Karpas-422 (cell line): ENCODE data around the gene ADARB2. TPM values are rescaled to one million over a fixed set of nuclear protein-coding genes. Genes with fewer than 3 reads are reported as not detected.

Source experiments
- DNase-seq: peaks from one replicate; pipeline ENCODE4 v3.0.0-alpha.2; 2015
- H2AFZ ChIP-seq: fragments of 200-600 bp; sonication (generic); 2 replicates; pipeline ENCODE4 v1.6.1; 2014; ENCODE audit warnings: antibody characterized with exemption, low read length, mixed read lengths
- H3K27ac ChIP-seq: fragments of 200-600 bp; sonication (generic); 2 replicates; pipeline ENCODE4 v1.5.1; 2014; ENCODE audit warnings: mild to moderate bottlenecking, low read length, moderate library complexity
- H3K27me3 ChIP-seq: fragments of 200-600 bp; sonication (generic); 2 replicates; pipeline ENCODE4 v1.6.1; 2014; ENCODE audit warnings: low read length, mixed read lengths
- H3K36me3 ChIP-seq: fragments of 200-600 bp; sonication (generic); 2 replicates; pipeline ENCODE4 v1.6.1; 2014; ENCODE audit warnings: low read length, mixed read lengths; ENCODE audit not compliant: insufficient read depth
- H3K4me1 ChIP-seq: fragments of 200-600 bp; sonication (generic); 2 replicates; pipeline ENCODE4 v1.6.1; 2014; ENCODE audit warnings: mild to moderate bottlenecking, low read length, mixed read lengths
- H3K4me2 ChIP-seq: fragments of 200-600 bp; sonication (generic); 2 replicates; pipeline ENCODE4 v1.6.1; 2014; ENCODE audit warnings: low read length, low read depth, mild to moderate bottlenecking; ENCODE audit not compliant: poor library complexity, severe bottlenecking
- H3K4me3 ChIP-seq: fragments of 200-600 bp; sonication (generic); 2 replicates; pipeline ENCODE4 v1.5.1; 2014; ENCODE audit warnings: mild to moderate bottlenecking, antibody characterized with exemption, low read length, mixed read lengths
- H3K79me2 ChIP-seq: fragments of 200-600 bp; sonication (generic); 2 replicates; pipeline ENCODE4 v1.6.1; 2014; ENCODE audit warnings: mild to moderate bottlenecking, low read length, mixed read lengths
- H3K9ac ChIP-seq: fragments of 200-600 bp; sonication (generic); 2 replicates; pipeline ENCODE4 v1.6.0; 2014; ENCODE audit warnings: low read length
- H3K9me2 ChIP-seq: fragments of 200-600 bp; sonication (generic), shearing (Covaris generic); replicated peaks from 2 replicates; pipeline ENCODE4 v1.6.0; 2014; ENCODE audit warnings: mild to moderate bottlenecking, low read length, moderate library complexity; ENCODE audit not compliant: insufficient read depth
- H3K9me3 ChIP-seq: fragments of 300-700, 200-600 bp; sonication (generic); 2 replicates; pipeline ENCODE4 v1.6.1; 2014; ENCODE audit warnings: low read length, mixed read lengths
- H4K20me1 ChIP-seq: fragments of 200-600 bp; sonication (generic); 2 replicates; pipeline ENCODE4 v1.6.1; 2014; ENCODE audit warnings: mild to moderate bottlenecking, antibody characterized with exemption, low read length, low read depth; ENCODE audit not compliant: insufficient read depth
- total RNA-seq: library from RNA; depleted of rRNA; stranded (reverse); fragments of >200 nt; shearing (Covaris generic); gene quantifications from 2 replicates; pipeline ENCODE4 v1.2.3, GENCODE V29; 2014; ENCODE audit warnings: low replicate concordance

The ADARB2 gene
- total RNA-seq, 1 experiment from 2014 or later: not detected

DNA sequence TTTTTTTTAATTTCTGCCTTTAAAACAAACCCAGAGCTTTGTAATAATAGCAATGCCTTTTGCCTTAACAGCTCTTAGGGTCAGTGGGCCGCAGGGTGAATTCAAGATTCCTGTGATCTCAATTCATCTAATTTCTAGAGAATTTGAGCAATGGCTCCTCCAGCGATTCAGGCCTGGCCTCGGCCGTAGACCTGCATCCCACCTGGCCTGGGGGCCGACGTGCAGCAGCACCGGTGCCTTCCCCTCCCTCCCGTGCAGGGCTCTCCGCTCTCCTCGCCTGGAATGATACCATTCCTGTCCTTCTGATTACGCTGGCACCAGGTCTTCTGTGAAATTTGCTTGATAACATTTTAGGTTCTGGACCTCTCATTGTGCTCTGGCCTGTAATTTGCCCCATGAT is 172.5 kb downstream of the ADARB2 start:
- H3K9me3 ChIP-seq: no peaks in the 10 kb centered on the region
- H4K20me1 ChIP-seq: no peaks in the 10 kb centered on the region
- no peaks in the 10 kb centered on the region for H3K27me3 ChIP-seq
- H3K36me3 ChIP-seq: no peaks in the 10 kb centered on the region
- no peak overlapping the region for H3K9ac ChIP-seq
- H3K79me2 ChIP-seq: no peaks in the 10 kb centered on the region
- no peak overlapping the region for H3K27ac ChIP-seq
- H2AFZ ChIP-seq: no peak overlapping the region
- no peak overlapping the region for H3K4me3 ChIP-seq
- no peak overlapping the region for H3K4me2 ChIP-seq
- H3K9me2 ChIP-seq: no peaks in the 10 kb centered on the region
- H3K4me1 ChIP-seq: no peaks in the 10 kb centered on the region
- no peak for DNase-seq

- no peaks in the 10 kb centered on the region for H3K27me3 ChIP-seq
- no peaks in the 10 kb centered on the region for H3K79me2 ChIP-seq
- H3K9me2 ChIP-seq: no peaks in the 10 kb centered on the region
- H2AFZ ChIP-seq: no peak overlapping the region
- H3K27ac ChIP-seq: no peak overlapping the region
- H3K36me3 ChIP-seq: no peaks in the 10 kb centered on the region
- H4K20me1 ChIP-seq: no peaks in the 10 kb centered on the region
- H3K9ac ChIP-seq: no peak overlapping the region
- no peak overlapping the region for H3K4me2 ChIP-seq
- H3K4me1 ChIP-seq: no peaks in the 10 kb centered on the region
- H3K4me3 ChIP-seq: no peak overlapping the region
- DNase-seq: no peak
- H3K9me3 ChIP-seq: no peaks in the 10 kb centered on the region
Observed at GRCh38 chr10:1563028-1563427, 174.3 kb downstream of the ADARB2 start.

DNA sequence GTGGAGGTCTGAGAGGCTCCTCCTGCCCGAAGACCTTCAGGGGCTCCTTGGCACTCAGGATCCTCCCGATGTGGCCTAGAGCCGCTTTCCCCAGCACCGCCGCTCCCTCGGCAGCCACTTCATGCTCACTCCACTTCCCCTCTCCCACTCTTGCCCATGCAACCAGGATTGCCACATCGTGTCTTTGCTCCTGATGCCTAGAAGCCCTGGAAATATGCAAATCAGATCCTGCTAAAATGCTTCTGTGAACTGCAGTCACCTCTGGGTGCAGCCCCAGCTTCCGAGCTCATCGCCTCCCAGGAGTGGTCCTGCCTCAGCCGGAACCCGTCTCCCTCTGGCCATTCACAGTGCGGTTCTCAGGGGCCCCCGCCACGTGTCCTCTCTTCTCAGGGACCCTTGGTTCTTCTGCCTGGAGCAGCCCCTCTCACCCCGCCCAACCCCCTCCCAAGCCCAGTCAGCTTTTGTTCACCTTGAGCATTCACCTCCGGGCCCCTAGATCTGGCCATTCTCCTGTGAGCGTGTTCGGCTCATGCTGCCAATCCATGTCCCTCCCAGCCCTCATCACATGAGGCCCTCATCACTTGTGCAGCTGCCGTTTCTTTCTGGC is 175.5 kb downstream of the ADARB2 start:
- no peaks in the 10 kb centered on the region for H3K79me2 ChIP-seq

GRCh38 chr10:1560535-1561192 is 176.7 kb downstream of the ADARB2 start:
- Histone ChIP-seq H3K4me2 (no peak overlapping the region), H2AFZ (no peak overlapping the region), H3K9me2 (no peaks in the 10 kb centered on the region), H3K4me3 (no peak overlapping the region), H3K9ac (no peak overlapping the region), H3K36me3 (no peaks in the 10 kb centered on the region), H3K9me3 (no peaks in the 10 kb centered on the region), H3K4me1 (no peaks in the 10 kb centered on the region), H3K27ac (no peak overlapping the region), H3K79me2 (no peaks in the 10 kb centered on the region), H4K20me1 (no peaks in the 10 kb centered on the region), H3K27me3 (no peaks in the 10 kb centered on the region)
- DNase-seq: no peak

More for the DNA sequence above, 175.5 kb downstream of the ADARB2 start:
- no peaks in the 10 kb centered on the region for H3K9me2 ChIP-seq
- H3K9ac ChIP-seq: no peak overlapping the region
- H3K36me3 ChIP-seq: no peaks in the 10 kb centered on the region
- H2AFZ ChIP-seq: no peak overlapping the region
- DNase-seq: no peak
- H3K27me3 ChIP-seq: no peaks in the 10 kb centered on the region
- no peaks in the 10 kb centered on the region for H3K4me1 ChIP-seq
- no peak overlapping the region for H3K27ac ChIP-seq
- H4K20me1 ChIP-seq: no peaks in the 10 kb centered on the region
- no peak overlapping the region for H3K4me3 ChIP-seq
- H3K4me2 ChIP-seq: no peak overlapping the region
- no peaks in the 10 kb centered on the region for H3K9me3 ChIP-seq

- Histone ChIP-seq H3K4me2 (no peak overlapping the region), H3K27ac (no peak overlapping the region), H4K20me1 (no peaks in the 10 kb centered on the region), H3K79me2 (no peaks in the 10 kb centered on the region), H3K36me3 (no peaks in the 10 kb centered on the region), H3K4me3 (no peak overlapping the region), H3K27me3 (no peaks in the 10 kb centered on the region), H3K9me2 (no peaks in the 10 kb centered on the region), H2AFZ (no peak overlapping the region), H3K4me1 (no peaks in the 10 kb centered on the region), H3K9ac (no peak overlapping the region), H3K9me3 (no peaks in the 10 kb centered on the region)
- DNase-seq: no peak
Observed at GRCh38 chr10:1559761-1560160, 177.6 kb downstream of the ADARB2 start.

- H3K36me3 ChIP-seq: no peaks in the 10 kb centered on the region
- H3K4me3 ChIP-seq: no peak overlapping the region
- H3K9ac ChIP-seq: no peak overlapping the region
- H3K9me2 ChIP-seq: no peaks in the 10 kb centered on the region
- H3K27ac ChIP-seq: no peak overlapping the region
- no peaks in the 10 kb centered on the region for H4K20me1 ChIP-seq
- DNase-seq: no peak
- no peak overlapping the region for H2AFZ ChIP-seq
- no peaks in the 10 kb centered on the region for H3K27me3 ChIP-seq
- no peaks in the 10 kb centered on the region for H3K9me3 ChIP-seq
- no peaks in the 10 kb centered on the region for H3K79me2 ChIP-seq
- no peak overlapping the region for H3K4me2 ChIP-seq
- H3K4me1 ChIP-seq: no peaks in the 10 kb centered on the region
Observed at GRCh38 chr10:1559311-1559710, 178.0 kb downstream of the ADARB2 start.

DNA sequence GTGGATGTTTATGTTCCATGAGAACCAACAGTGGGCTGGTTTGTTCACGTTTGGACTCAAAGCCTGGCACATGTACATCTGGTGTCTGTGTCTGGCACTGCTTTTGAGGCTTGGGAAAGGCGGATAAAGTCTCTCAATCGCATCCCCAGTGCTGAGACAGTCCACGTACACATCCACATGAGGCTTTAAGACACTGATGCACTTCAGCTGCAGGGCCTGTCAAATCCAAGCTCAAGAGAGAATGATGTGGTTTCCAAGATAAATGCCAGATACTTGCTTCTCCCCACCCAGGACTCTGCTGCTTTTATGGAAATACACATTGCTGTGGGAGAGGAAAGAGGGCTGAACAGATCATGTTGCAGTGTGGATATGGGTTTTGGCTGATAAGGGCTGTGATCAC is 178.4 kb downstream of the ADARB2 start:
- no peak overlapping the region for H3K4me3 ChIP-seq
- H2AFZ ChIP-seq: no peak overlapping the region
- no peaks in the 10 kb centered on the region for H3K4me1 ChIP-seq
- H3K4me2 ChIP-seq: no peak overlapping the region
- no peak for DNase-seq
- no peaks in the 10 kb centered on the region for H3K9me3 ChIP-seq
- no peaks in the 10 kb centered on the region for H4K20me1 ChIP-seq
- H3K9ac ChIP-seq: no peak overlapping the region
- no peak overlapping the region for H3K27ac ChIP-seq
- no peaks in the 10 kb centered on the region for H3K27me3 ChIP-seq
- H3K79me2 ChIP-seq: no peaks in the 10 kb centered on the region
- no peaks in the 10 kb centered on the region for H3K36me3 ChIP-seq
- no peaks in the 10 kb centered on the region for H3K9me2 ChIP-seq

DNA sequence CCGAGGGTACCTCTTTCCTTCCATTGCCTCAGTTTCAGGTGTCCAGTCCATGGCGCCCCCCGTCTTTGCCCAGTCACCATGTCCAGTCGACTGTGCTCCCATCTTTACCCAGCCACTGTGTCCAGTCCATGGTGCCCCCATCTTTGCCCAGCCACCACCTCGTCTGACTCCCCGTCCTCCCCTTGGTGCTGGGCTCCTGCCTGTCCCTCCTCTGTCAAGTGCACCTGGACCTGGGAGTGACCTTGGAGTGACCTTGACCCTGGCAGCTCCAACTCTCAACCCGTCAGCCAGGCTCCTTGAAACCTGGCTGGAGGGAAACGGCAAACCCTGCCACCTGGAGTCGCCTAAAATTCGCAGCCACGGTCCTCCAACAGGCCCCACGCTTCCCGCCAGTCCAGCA is 180.2 kb downstream of the ADARB2 start:
- H3K9me2 ChIP-seq: no peaks in the 10 kb centered on the region
- H3K27ac ChIP-seq: no peak overlapping the region
- no peak overlapping the region for H3K4me2 ChIP-seq
- DNase-seq: no peak
- H4K20me1 ChIP-seq: no peaks in the 10 kb centered on the region
- H2AFZ ChIP-seq: no peak overlapping the region
- H3K4me1 ChIP-seq: no peaks in the 10 kb centered on the region
- no peak overlapping the region for H3K9ac ChIP-seq
- no peaks in the 10 kb centered on the region for H3K9me3 ChIP-seq
- no peaks in the 10 kb centered on the region for H3K27me3 ChIP-seq
- no peaks in the 10 kb centered on the region for H3K36me3 ChIP-seq
- H3K79me2 ChIP-seq: no peaks in the 10 kb centered on the region
- H3K4me3 ChIP-seq: no peak overlapping the region
